LHCN-M2 (cell line): ENCODE results near the gene TENM4. TPM values are rescaled to one million over a fixed set of nuclear protein-coding genes. Genes with fewer than 3 reads are reported as not detected.
A peak's percentile ranks its signal among the peaks of the same experiment; 100 is the strongest.
"Not testable (repeated sequence)": the region's sequence is repeated elsewhere in the genome, so short reads cannot be mapped to it uniquely, and the experiment has no call there.

Experiments used
- DNase-seq: peaks from one replicate; pipeline ENCODE4 v3.0.0-alpha.2; 2012; ENCODE audit warnings: low read depth
- total RNA-seq: library from RNA; depleted of rRNA; stranded (reverse); fragments of >200 nt; gene quantifications from 2 replicates; pipeline ENCODE4 v1.2.3, GENCODE V29; 2014

The TENM4 gene
- total RNA-seq, 1 experiment from 2014 or later = 0.06 TPM

- no peak for DNase-seq
Measured at GRCh38 chr11:78910322-78910721, 530.5 kb downstream of the TENM4 start.

- DNase-seq = no peak
Measured at GRCh38 chr11:78909386-78909785, 531.4 kb downstream of the TENM4 start.

- no peak for DNase-seq
Measured at GRCh38 chr11:78907636-78908035, 533.2 kb downstream of the TENM4 start.

GRCh38 chr11:78906566-78906965 is 534.3 kb downstream of the TENM4 start:
- no peak for DNase-seq

GRCh38 chr11:78905756-78906155 is 535.1 kb downstream of the TENM4 start:
- DNase-seq = no peak

- DNase-seq = no peak
Measured at GRCh38 chr11:78902771-78903507, 537.9 kb downstream of the TENM4 start.

GRCh38 chr11:78901831-78902230 is 539.0 kb downstream of the TENM4 start:
- DNase-seq = no peak

- no peak for DNase-seq
Measured at GRCh38 chr11:78898266-78898775, 542.5 kb downstream of the TENM4 start.

- no peak for DNase-seq
Measured at GRCh38 chr11:78893996-78894395, 546.8 kb downstream of the TENM4 start.

GRCh38 chr11:78889698-78890097 is 551.1 kb downstream of the TENM4 start:
- no peak for DNase-seq

GRCh38 chr11:78886616-78887015 is 554.2 kb downstream of the TENM4 start:
- DNase-seq = no peak

GRCh38 chr11:78884761-78885160 is 556.1 kb downstream of the TENM4 start:
- no peak for DNase-seq

GRCh38 chr11:78883506-78883905 is 557.3 kb downstream of the TENM4 start:
- no peak for DNase-seq

- not testable (repeated sequence) for DNase-seq
Measured at GRCh38 chr11:78879094-78879980, 561.5 kb downstream of the TENM4 start.

GRCh38 chr11:78878631-78879030 is 562.2 kb downstream of the TENM4 start:
- DNase-seq = no peak

GRCh38 chr11:78876676-78877075 is 564.2 kb downstream of the TENM4 start:
- DNase-seq = no peak

GRCh38 chr11:78870655-78871054 is 570.2 kb downstream of the TENM4 start:
- no peak for DNase-seq

- no peak for DNase-seq
Measured at GRCh38 chr11:78869293-78869692, 571.5 kb downstream of the TENM4 start.

- no peak for DNase-seq
Measured at GRCh38 chr11:78868563-78868962, 572.3 kb downstream of the TENM4 start.

GRCh38 chr11:78860720-78861422 is 580.0 kb downstream of the TENM4 start:
- peak; percentile 0 for DNase-seq

GRCh38 chr11:78857688-78858087 is 583.1 kb downstream of the TENM4 start:
- DNase-seq = no peak

- no peak for DNase-seq
Measured at GRCh38 chr11:78856211-78856610, 584.6 kb downstream of the TENM4 start.
